ENCODE measurements around the gene SLX4. TPM values are rescaled to one million over a fixed set of nuclear protein-coding genes. Genes with fewer than 3 reads are reported as not detected.

Gene SLX4
- total RNA-seq, 1 donor from 2014 or later, result 5.1 TPM

DNA sequence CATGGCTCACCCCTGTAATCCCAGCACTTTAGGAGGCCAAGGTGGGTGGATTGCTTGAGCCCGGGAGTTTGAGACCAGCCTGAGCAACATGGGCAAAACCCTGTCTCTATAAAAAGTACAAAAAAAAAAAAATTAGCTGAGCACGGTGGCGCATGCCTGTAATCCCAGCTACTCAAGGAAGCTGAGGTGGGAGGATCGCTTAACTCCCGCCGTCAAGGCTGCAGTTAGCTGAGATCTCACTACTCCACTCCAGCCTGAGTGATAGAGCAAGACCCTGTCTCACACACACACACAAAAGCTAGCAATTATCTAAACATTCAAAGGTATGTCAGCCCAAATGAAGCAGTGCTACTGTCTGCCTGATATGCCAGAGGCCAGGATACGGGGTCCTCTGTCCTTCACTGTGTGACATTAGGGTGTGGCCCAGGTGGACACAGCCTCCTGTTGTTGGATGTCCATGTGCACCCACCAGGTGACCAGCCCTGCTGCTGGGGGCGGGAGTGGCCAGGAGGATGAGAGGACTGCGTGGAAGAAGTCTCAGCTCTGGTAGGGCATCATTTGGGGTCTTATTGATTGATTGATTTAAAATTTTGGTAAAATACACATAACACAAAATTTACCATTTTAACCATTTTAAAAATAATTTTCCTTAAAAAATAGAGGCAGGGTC lies 38.1 kb downstream of the SLX4 start:
- Histone ChIP-seq H3K4me3 (no peak overlapping the region), H3K9me3 (peaks cover 5% of the 10 kb centered on the region), H3K27ac (no peak overlapping the region), H3K4me1 (no peaks in the 10 kb centered on the region), H3K27me3 (no peaks in the 10 kb centered on the region), H3K36me3 (no peaks in the 10 kb centered on the region)
- intact Hi-C loops (cut with DNase I), result no loop called here
- ATAC-seq (no peak), DNase-seq (no peak)
- TF ChIP-seq CTCF (IDR thresholded peaks at IDR 0.05), result no peak

GRCh38 chr16:3570420-3571062 lies 40.9 kb downstream of the SLX4 start:
- H3K36me3 ChIP-seq, result no peaks in the 10 kb centered on the region
- H3K9me3 ChIP-seq, result peaks cover 5% of the 10 kb centered on the region
- DNase-seq (no peak), ATAC-seq (no peak)
- H3K4me1 ChIP-seq, result no peaks in the 10 kb centered on the region
- no peak for TF ChIP-seq CTCF (IDR thresholded peaks at IDR 0.05)
- intact Hi-C loops (cut with DNase I), result no loop called here
- H3K27me3 ChIP-seq, result no peaks in the 10 kb centered on the region
- no peak overlapping the region for H3K27ac ChIP-seq
- H3K4me3 ChIP-seq, result no peak overlapping the region

GRCh38 chr16:3569851-3570250 lies 41.6 kb downstream of the SLX4 start:
- Histone ChIP-seq H3K4me3 (no peak overlapping the region), H3K36me3 (no peaks in the 10 kb centered on the region), H3K27me3 (no peaks in the 10 kb centered on the region), H3K27ac (no peak overlapping the region), H3K9me3 (peaks cover 5% of the 10 kb centered on the region), H3K4me1 (no peaks in the 10 kb centered on the region)
- DNase-seq, result no peak
- no peak for ATAC-seq
- TF ChIP-seq CTCF (IDR thresholded peaks at IDR 0.05), result no peak
- intact Hi-C loops (cut with DNase I), result no loop called here

GRCh38 chr16:3566990-3567389 lies 44.4 kb downstream of the SLX4 start:
- Histone ChIP-seq H3K36me3 (no peaks in the 10 kb centered on the region), H3K9me3 (peaks cover 5% of the 10 kb centered on the region), H3K4me1 (no peaks in the 10 kb centered on the region), H3K27me3 (no peaks in the 10 kb centered on the region), H3K4me3 (no peak overlapping the region), H3K27ac (no peak overlapping the region)
- intact Hi-C loops (cut with DNase I), result no loop called here
- no peak for TF ChIP-seq CTCF (IDR thresholded peaks at IDR 0.05)
- ATAC-seq (no peak), DNase-seq (no peak)

DNA sequence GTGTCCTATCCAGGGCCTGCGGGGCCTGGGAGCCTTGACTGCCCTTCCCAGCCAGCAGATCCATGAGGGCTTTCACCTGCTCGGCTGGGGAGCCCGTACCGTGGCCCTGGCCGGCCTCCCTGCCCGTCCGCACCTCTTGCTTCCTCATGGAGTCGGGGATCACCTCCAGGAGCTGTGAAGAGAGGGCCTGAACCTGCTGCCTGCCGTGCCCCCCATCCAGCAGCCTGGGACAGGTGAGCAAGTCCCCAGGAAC lies 46.6 kb downstream of the SLX4 start:
- H3K9me3 ChIP-seq, result no peaks in the 10 kb centered on the region
- DNase-seq, result no peak
- H3K4me3 ChIP-seq, result no peak overlapping the region
- H3K27me3 ChIP-seq, result no peaks in the 10 kb centered on the region
- H3K36me3 ChIP-seq, result no peaks in the 10 kb centered on the region
- ATAC-seq, result no peak
- intact Hi-C loops (cut with DNase I), result no loop called here
- no peak for TF ChIP-seq CTCF (IDR thresholded peaks at IDR 0.05)
- H3K4me1 ChIP-seq, result no peaks in the 10 kb centered on the region
- H3K27ac ChIP-seq, result no peak overlapping the region

All from upper lobe of right lung (tissue), 1 donor.